Neuron (in vitro differentiated cells): ENCODE measurements around the gene NOBOX.
"Not testable (repeated sequence)": the region's sequence is repeated elsewhere in the genome, so short reads cannot be mapped to it uniquely, and the experiment has no call there.

Experiments used
- H2AFZ ChIP-seq: one replicate; pipeline ENCODE4 v1.6.1; 2013; ENCODE audit warnings: low read depth, mild to moderate bottlenecking, inconsistent platforms, low read length, moderate library complexity
- H3K27me3 ChIP-seq: one replicate; pipeline ENCODE4 v1.6.1; 2013; ENCODE audit warnings: low read length; ENCODE audit not compliant: insufficient read depth
- H3K36me3 ChIP-seq: one replicate; pipeline ENCODE4 v1.6.1; 2013; ENCODE audit warnings: low read length; ENCODE audit not compliant: insufficient read depth
- H3K4me1 ChIP-seq: one replicate; pipeline ENCODE4 v1.6.1; 2013; ENCODE audit warnings: low read length; ENCODE audit not compliant: insufficient read depth
- H3K4me3 ChIP-seq: 2 replicates; pipeline ENCODE4 v1.5.1; 2013; ENCODE audit warnings: mild to moderate bottlenecking, low read length, moderate library complexity
- H3K9me3 ChIP-seq: one replicate; pipeline ENCODE4 v1.6.1; 2013; ENCODE audit warnings: low read length

The NOBOX gene

GRCh38 chr7:144403649-144404061, at the start of gene NOBOX:
Gene NOBOX, minus strand, starts transcription at chr7:144403693.
- Histone ChIP-seq H3K9me3 (no peaks in the 10 kb centered on the region), H3K4me1 (no peaks in the 10 kb centered on the region), H2AFZ (no peak within 1 kb of the TSS), H3K36me3 (no peaks in the 10 kb centered on the region), H3K4me3 (no peak within 1 kb of the TSS), H3K27me3 (no peaks in the 10 kb centered on the region)

GRCh38 chr7:144452064-144452463, 48.6 kb upstream of the NOBOX start:
- Histone ChIP-seq H3K9me3 (no peaks in the 10 kb centered on the region), H3K27me3 (no peaks in the 10 kb centered on the region)

GRCh38 chr7:144445590-144445989, 42.1 kb upstream of the NOBOX start:
- Histone ChIP-seq H3K9me3 (no peaks in the 10 kb centered on the region), H3K4me3 (no peak overlapping the region), H3K36me3 (no peaks in the 10 kb centered on the region), H3K27me3 (no peaks in the 10 kb centered on the region), H3K4me1 (no peaks in the 10 kb centered on the region), H2AFZ (no peak overlapping the region)

More at GRCh38 chr7:144452064-144452463, 48.6 kb upstream of the NOBOX start:
- H3K36me3 ChIP-seq, result no peaks in the 10 kb centered on the region
- H3K4me3 ChIP-seq, result no peak overlapping the region
- no peak overlapping the region for H2AFZ ChIP-seq
- H3K4me1 ChIP-seq, result no peaks in the 10 kb centered on the region

- no peaks in the 10 kb centered on the region for H3K9me3 ChIP-seq
- H3K27me3 ChIP-seq, result no peaks in the 10 kb centered on the region
- no peak overlapping the region for H2AFZ ChIP-seq
- H3K36me3 ChIP-seq, result no peaks in the 10 kb centered on the region
- H3K4me3 ChIP-seq, result no peak overlapping the region
- H3K4me1 ChIP-seq, result no peaks in the 10 kb centered on the region
Observed at GRCh38 chr7:144439717-144440205, 36.3 kb upstream of the NOBOX start.

GRCh38 chr7:144438759-144439158, 35.3 kb upstream of the NOBOX start:
- Histone ChIP-seq H3K4me3 (no peak overlapping the region), H3K36me3 (no peaks in the 10 kb centered on the region), H3K27me3 (no peaks in the 10 kb centered on the region), H3K9me3 (no peaks in the 10 kb centered on the region), H3K4me1 (no peaks in the 10 kb centered on the region), H2AFZ (no peak overlapping the region)

- H3K4me3 ChIP-seq, result no peak overlapping the region
- H2AFZ ChIP-seq, result no peak overlapping the region
- H3K4me1 ChIP-seq, result no peaks in the 10 kb centered on the region
- no peaks in the 10 kb centered on the region for H3K36me3 ChIP-seq
- H3K9me3 ChIP-seq, result no peaks in the 10 kb centered on the region
- no peaks in the 10 kb centered on the region for H3K27me3 ChIP-seq
Observed at GRCh38 chr7:144437370-144438191, 34.1 kb upstream of the NOBOX start.

GRCh38 chr7:144436500-144436899, 33.0 kb upstream of the NOBOX start:
- H3K9me3 ChIP-seq, result no peaks in the 10 kb centered on the region
- H3K36me3 ChIP-seq, result no peaks in the 10 kb centered on the region
- no peaks in the 10 kb centered on the region for H3K4me1 ChIP-seq
- H3K27me3 ChIP-seq, result no peaks in the 10 kb centered on the region
- no peak overlapping the region for H3K4me3 ChIP-seq
- no peak overlapping the region for H2AFZ ChIP-seq

GRCh38 chr7:144428431-144428830, 24.9 kb upstream of the NOBOX start:
- H3K4me3 ChIP-seq, result no peak overlapping the region
- no peaks in the 10 kb centered on the region for H3K4me1 ChIP-seq
- no peak overlapping the region for H2AFZ ChIP-seq
- H3K36me3 ChIP-seq, result no peaks in the 10 kb centered on the region
- no peaks in the 10 kb centered on the region for H3K27me3 ChIP-seq
- H3K9me3 ChIP-seq, result no peaks in the 10 kb centered on the region

- H3K4me3 ChIP-seq, H2AFZ ChIP-seq, H3K36me3 ChIP-seq, H3K9me3 ChIP-seq, H3K27me3 ChIP-seq, H3K4me1 ChIP-seq: not testable (repeated sequence)
Observed at GRCh38 chr7:144427539-144427938, 24.0 kb upstream of the NOBOX start.

- not testable (repeated sequence) for H3K27me3 ChIP-seq, H2AFZ ChIP-seq, H3K36me3 ChIP-seq, H3K9me3 ChIP-seq, H3K4me3 ChIP-seq, H3K4me1 ChIP-seq
Observed at GRCh38 chr7:144418931-144419330, 15.4 kb upstream of the NOBOX start.

- H2AFZ ChIP-seq, result no peak overlapping the region
Observed at GRCh38 chr7:144416341-144416740, 12.8 kb upstream of the NOBOX start.

GRCh38 chr7:144415858-144416257, 12.4 kb upstream of the NOBOX start:
- Histone ChIP-seq H3K9me3 (no peaks in the 10 kb centered on the region), H3K4me3 (no peak overlapping the region)

More at GRCh38 chr7:144416341-144416740, 12.8 kb upstream of the NOBOX start:
- Histone ChIP-seq H3K27me3 (no peaks in the 10 kb centered on the region), H3K9me3 (no peaks in the 10 kb centered on the region), H3K4me3 (no peak overlapping the region), H3K36me3 (no peaks in the 10 kb centered on the region), H3K4me1 (no peaks in the 10 kb centered on the region)

GRCh38 chr7:144414815-144415214, 11.3 kb upstream of the NOBOX start:
- Histone ChIP-seq H3K27me3 (no peaks in the 10 kb centered on the region), H2AFZ (no peak overlapping the region), H3K9me3 (no peaks in the 10 kb centered on the region), H3K36me3 (no peaks in the 10 kb centered on the region), H3K4me1 (no peaks in the 10 kb centered on the region), H3K4me3 (no peak overlapping the region)

More at GRCh38 chr7:144415858-144416257, 12.4 kb upstream of the NOBOX start:
- H2AFZ ChIP-seq, result no peak overlapping the region
- no peaks in the 10 kb centered on the region for H3K4me1 ChIP-seq
- H3K27me3 ChIP-seq, result no peaks in the 10 kb centered on the region
- H3K36me3 ChIP-seq, result no peaks in the 10 kb centered on the region

GRCh38 chr7:144410441-144410840, 6.9 kb upstream of the NOBOX start:
- H3K4me3 ChIP-seq, result no peak overlapping the region
- H2AFZ ChIP-seq, result no peak overlapping the region
- H3K4me1 ChIP-seq, result no peaks in the 10 kb centered on the region
- no peaks in the 10 kb centered on the region for H3K9me3 ChIP-seq
- no peaks in the 10 kb centered on the region for H3K27me3 ChIP-seq
- H3K36me3 ChIP-seq, result no peaks in the 10 kb centered on the region
